HG03520 (cell line): Measurements from ENCODE around the gene PKN2.

Source experiments
- ATAC-seq: cut with Tn5 transposase; IDR thresholded peaks from one replicate; pipeline ENCODE4 v1.9.1; 2021; ENCODE audit warnings: mild to moderate bottlenecking, moderate library complexity; ENCODE audit not compliant: unreplicated experiment

Gene PKN2

GRCh38 chr1:88683541-88684481 lies at the start of gene PKN2:
Gene PKN2, plus strand, starts transcription at chr1:88684273. Its CDS starts 308 bp downstream, at chr1:88684581.
- peak; percentile 82 for ATAC-seq

- no peak for ATAC-seq
These were observed 49.5 kb upstream of the PKN2 start for GRCh38 chr1:88634538-88634937.

DNA sequence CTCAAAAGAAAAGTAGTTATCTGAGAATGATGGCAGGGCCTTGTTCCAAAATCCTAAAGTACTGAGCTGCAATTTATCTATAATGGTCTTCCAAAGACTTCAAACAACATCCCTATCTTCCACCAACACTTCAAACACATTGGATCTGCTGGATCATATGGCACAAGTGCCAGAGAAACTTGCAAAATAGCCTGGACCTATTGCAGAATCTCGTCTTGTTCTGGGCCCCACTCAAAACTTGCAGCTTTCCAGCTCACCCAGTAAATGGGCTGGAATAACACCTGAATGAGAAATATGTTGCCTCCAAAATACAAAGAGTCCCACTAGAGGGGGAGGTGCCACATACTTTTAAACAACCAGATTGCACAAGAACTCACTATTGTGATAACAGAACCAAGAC lies 44.0 kb upstream of the PKN2 start:
- no peak for ATAC-seq

DNA sequence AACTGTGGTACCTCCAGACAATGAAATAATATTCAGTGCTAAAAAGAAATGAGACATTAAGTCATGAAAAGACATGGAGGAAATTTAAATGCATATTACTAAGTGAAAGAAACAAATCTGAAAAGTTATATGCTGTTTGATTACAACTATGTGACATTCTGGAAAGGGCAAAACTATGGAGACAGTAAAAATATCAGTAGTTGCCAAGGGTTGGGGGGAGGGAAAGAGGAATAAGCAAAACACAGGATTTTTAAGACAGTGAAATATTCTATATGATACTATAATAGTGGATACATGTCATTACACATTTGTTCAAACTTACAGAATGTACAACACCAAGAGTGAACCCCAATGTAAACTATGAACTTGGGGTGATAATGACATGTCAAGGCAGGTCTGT lies 38.2 kb upstream of the PKN2 start:
- no peak for ATAC-seq

DNA sequence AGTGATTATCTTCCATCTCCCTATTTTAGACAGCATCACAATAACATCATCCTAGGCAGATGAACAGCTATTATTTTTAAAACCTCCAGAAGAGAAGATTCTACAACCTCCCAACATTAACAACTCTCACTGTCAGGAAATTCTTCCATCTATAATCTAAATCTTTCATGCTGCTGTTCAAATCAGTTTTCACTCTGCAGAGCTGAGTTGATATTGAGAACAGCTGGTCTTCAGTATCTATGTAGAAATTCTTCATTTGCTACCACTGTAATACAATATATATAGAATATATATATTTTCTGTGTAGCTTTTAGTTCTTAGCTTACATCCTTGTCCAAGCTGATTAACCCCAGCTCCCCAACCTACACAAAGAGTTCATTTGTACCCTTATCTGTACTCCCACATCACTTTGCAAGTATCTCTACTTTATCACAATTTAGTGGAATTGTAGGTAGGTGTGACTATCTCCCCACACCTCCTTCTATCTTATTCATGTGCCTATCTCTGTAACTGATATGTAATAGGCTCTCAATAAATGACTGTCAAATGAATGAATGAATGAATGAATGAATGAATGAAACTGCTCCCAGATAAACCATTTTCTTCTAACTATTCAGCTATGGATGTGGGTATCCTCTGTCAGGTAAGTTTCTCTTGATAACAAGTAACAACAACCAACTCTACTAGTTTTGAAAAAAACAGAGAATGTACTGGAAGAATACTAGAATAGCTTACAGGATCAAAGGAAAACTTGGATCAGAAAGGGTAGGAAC lies 37.4 kb upstream of the PKN2 start:
- ATAC-seq: no peak

- ATAC-seq: peak; percentile 61
These were observed 36.8 kb upstream of the PKN2 start for GRCh38 chr1:88647249-88647645.

DNA sequence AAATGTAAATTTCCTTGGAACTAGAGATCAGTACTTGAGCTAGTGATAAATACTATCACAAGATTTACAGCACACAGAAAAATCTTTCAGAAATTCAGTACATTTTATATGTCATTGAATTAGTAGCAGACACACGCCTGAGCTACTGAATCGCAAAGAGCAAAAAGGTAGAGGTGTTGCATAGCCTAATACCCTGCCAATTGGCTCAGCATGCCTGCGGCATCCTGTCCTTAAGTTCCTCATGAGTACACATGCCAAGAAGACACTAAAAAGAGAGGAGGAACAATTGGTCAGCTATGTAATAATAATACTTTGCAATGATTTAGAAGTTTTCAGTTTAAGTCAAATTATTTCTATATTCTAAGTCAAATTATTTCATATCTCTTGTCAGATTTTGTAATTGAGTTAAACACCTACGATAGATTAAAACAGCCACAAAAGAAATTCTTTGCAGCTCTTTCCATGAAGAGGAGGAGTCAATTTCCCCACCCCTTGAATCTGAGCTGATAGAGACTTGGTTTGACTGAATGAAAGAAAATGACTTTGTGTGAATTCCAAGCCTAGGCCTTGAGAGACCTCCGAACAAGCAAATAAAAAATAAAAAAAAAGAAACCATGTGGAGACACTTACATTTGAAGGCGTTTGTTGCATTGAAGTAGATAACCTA lies 36.2 kb upstream of the PKN2 start:
- ATAC-seq: no peak

- ATAC-seq: no peak
These were observed 35.4 kb upstream of the PKN2 start for GRCh38 chr1:88648706-88649105.

DNA sequence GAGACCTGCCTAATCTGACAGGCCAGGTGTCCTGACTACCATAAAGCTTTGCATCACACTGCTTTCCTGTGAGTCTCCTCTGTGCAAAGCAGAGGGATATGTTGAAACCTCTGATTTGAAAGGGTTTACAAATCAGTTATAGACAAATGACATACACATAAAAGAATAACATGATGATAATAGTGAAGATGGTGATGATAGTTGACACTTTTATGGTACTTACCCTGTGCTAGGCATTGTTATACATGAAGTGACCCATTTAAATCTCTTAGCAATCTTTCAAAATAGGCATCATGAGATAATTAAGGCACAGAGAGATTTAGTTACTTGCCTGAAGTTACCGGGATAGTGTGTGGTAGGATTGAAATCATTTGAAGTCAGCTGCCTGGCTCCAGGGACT lies 34.1 kb upstream of the PKN2 start:
- no peak for ATAC-seq

DNA sequence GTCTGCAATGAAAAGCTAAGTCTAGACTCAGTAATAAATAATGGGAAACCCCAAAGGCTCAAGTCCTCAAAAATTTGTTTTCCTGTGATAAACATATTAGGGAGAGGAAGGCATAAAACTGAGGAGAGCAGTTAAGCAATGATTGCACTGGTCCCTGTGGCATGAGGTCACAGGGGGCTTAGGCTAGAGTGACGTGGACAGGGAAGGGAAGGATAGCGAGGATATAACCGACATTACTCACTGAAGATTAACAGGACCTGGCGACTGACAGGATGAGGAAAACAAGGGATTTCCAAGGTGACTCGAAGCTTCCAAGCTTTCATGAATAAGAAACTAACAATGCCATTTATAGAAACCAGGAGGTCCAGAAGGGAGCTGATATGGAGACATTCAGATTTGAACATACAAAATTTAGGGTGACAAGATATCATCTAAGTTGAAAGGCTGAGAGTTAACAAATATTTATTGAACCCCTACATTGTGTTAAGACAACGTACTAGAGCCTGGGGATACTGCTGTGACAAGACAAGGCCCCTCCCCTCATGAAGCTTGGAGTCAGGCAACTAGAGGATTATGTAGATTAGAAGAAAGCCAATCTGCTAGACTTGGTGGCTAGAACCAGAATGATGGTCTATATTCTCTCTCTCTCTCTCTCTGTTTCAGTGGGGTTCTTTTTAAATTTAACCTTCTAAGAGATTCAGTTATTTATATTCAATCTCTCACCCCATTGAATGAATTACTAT lies 33.2 kb upstream of the PKN2 start:
- ATAC-seq: no peak

DNA sequence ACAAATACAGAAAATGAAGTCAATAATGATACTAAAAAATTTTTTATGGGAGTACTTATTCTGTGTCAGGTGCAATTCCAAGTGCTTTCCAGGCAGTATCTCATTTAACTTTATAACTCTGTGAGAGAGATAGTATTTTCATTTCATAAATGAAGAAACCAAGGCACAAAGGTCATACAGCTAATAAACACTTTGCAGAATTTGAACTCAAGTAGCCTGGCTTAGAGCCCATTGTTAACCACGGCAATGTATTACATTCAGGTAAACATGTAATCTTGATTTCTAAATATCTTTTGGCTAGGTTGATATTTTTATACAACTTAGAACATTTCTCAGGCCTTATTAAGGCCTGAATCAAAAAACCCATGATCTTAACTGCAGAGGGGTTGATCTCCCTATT lies 28.9 kb upstream of the PKN2 start:
- ATAC-seq: no peak

GRCh38 chr1:88655685-88656299 lies 28.3 kb upstream of the PKN2 start:
- ATAC-seq: no peak

DNA sequence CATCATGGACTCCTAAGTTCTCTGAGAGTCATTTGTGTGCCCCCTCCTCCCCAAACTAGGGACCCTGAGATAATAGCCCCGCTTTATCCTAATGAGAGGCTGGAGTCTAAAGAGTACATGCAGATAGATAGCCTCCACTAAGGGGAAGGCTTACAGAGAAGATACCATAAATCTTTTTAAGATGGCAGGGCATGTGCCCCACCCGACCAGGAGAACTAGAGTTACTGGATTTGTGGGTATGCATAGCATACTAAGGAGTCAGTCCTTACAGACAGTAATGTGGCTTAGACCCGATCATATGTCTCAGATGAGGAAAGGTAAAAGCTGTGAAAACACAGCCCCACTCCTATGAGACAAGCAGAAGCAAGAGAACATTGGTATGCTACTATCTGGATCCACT lies 25.7 kb upstream of the PKN2 start:
- no peak for ATAC-seq

DNA sequence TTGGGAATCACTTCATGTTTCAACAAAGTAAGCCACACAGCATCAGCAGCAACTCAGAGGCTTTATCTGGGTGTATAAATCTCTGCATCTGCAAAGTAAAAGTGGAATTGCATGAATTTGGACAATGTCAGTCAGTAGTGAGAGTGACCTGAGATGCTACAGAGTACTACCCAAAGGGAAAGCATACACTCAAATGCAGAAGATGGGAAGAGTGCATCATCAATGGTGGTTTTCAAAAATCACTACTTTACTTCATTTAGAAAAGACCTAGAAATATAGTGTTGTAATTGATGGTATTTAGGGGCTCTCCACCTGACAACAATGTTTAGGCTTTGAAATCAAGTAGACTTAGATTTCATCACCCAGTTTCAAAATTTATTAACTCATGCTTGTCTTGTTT lies 24.5 kb upstream of the PKN2 start:
- ATAC-seq: no peak

DNA sequence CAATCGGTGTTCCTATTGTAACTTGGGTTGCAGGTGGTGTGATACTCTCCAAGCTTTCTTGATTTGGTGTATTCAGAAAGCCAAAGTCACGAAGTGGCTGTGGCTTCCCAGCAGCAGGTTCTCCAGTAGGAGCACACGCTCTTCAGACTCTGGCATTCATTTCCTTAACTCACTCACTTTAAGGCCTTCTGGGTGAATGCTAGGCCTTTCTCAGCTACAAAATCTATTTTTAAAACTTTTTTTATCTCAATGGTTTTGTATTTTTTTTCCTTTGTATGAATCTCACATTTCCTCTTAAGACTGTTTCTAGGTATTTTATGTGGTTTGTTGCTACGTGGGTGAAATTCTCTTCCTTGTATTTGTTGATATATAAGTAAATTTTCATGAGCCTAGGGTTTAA lies 22.9 kb upstream of the PKN2 start:
- ATAC-seq: no peak

GRCh38 chr1:88661951-88662699 lies 21.9 kb upstream of the PKN2 start:
- no peak for ATAC-seq

DNA sequence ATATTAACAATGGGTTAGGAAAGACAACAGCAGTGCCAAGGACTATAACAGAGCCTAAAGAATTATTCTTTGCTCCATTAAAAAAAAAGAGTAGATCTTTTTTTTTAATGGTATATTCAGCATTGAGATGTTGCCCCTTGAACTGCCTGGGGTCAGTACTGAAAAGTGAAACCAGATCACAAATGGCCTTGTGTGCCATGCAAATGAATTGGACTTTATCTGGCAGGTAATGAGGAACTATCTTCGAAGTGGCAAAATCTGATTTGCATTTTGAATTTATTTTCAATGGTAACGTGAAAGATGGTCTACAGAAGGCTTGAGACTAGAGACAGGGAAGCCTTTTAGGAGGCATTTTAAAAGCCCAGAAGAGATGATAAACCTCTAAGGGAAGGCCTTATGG lies 21.4 kb upstream of the PKN2 start:
- no peak for ATAC-seq

DNA sequence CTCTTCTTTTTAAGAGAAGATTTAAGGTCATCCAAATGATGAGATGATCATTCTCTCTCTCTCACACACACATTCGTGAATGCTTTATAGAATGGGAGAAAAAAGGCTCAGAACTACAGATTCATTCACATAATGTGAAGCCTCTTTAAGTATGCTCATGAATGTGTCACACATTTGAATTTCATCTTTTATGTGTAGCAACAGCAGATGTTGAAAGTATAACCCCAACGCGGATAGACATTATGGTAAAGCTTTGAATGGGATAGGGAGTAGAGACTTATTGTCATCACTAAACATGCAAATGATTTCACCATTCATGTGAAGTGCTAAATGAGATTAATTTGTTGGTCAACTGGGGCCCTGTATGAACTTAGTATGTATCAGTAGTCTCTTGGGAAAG lies 15.7 kb upstream of the PKN2 start:
- no peak for ATAC-seq

DNA sequence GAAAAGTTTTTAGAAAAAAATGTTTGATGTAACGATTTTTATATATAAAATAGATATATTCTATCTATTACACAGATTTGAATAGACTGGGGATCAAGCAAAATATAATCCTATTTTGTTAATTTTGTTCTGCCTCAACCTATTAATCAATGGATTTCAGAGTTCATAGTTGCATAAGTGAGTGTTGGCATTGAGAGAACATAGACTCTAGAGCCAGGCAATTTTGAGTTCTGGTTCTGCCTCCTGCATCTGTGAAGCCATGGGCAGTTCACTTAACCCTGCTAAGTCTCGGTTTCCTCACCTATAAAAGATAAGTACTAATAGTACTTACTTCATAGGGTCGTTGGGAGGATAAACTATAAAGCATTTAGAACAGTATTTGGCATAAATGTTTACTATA lies 13.6 kb upstream of the PKN2 start:
- no peak for ATAC-seq

GRCh38 chr1:88673446-88673845 lies 10.6 kb upstream of the PKN2 start:
- no peak for ATAC-seq
